ENCODE data around the gene MSRB3. TPM values are rescaled to one million over a fixed set of nuclear protein-coding genes. Genes with fewer than 3 reads are reported as not detected.

MSRB3 gene
- total and polyA plus RNA-seq, 2 of the 4 experiments (the other 2 are of a cell fraction): 31.7 to 35.7 TPM

DNA sequence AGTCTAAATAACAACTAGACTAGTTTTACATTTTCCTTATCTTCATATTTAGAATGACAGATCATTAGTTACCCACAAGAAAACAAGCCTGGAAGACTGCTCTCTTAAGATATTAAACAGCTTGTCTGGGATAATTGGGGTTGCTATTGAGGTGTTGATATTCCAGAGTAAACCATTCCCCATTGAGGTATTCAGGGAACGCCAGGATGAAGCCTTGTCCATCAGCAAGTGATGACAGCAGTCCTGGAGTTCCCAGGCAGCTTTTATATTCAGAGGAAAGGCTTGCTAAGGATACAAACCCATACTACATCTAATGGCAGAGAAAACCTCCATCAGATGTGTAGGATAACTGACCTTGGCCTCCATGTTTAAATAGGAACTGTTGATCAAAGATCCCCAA lies 168.4 kb downstream of the MSRB3 start:
- H3K4me2 ChIP-seq (ENCODE audit: low read depth, low read length): no peak overlapping the region
- no peak overlapping the region for H3K9ac ChIP-seq (ENCODE audit: low read depth, low read length)
- BruUV-seq (replicated peaks): no TSS peak
- no peak overlapping the region for H3K4ac ChIP-seq (ENCODE audit: low read depth, low read length)
- H2BK5ac ChIP-seq (ENCODE audit: low read depth, low read length, poor library complexity, severe bottlenecking): no peak overlapping the region
- H3K36me3 ChIP-seq (ENCODE audit: control insufficient read depth, insufficient read depth, low read length): no peaks in the 10 kb centered on the region
- in situ Hi-C loops (cut with MboI; ENCODE audit: low sequenced_read_pairs): no loop called here
- H4K5ac ChIP-seq (ENCODE audit: low read depth, low read length): no peak overlapping the region
- H3K4me3 ChIP-seq (ENCODE audit: insufficient read depth, low read depth, low read length): no peak overlapping the region
- H3K27me3 ChIP-seq (ENCODE audit: control insufficient read depth, insufficient read depth, low read length): no peaks in the 10 kb centered on the region
- H3K14ac ChIP-seq (replicated peaks; ENCODE audit: low read depth, low read length): no peak overlapping the region
- TF ChIP-seq CEBPB (IDR thresholded peaks at IDR 0.05; ENCODE audit: low read depth, low read length): no peak
- no peak for TF ChIP-seq POLR2A (IDR thresholded peaks at IDR 0.05; ENCODE audit: low read depth, low read length)
- no peak for TF ChIP-seq MXI1 (IDR thresholded peaks at IDR 0.05; ENCODE audit: borderline replicate concordance, low read depth, low read length)
- no peak for TF ChIP-seq MAZ (IDR thresholded peaks at IDR 0.05; ENCODE audit: borderline replicate concordance, low read depth, low read length)
- TF ChIP-seq, protein P1, sequence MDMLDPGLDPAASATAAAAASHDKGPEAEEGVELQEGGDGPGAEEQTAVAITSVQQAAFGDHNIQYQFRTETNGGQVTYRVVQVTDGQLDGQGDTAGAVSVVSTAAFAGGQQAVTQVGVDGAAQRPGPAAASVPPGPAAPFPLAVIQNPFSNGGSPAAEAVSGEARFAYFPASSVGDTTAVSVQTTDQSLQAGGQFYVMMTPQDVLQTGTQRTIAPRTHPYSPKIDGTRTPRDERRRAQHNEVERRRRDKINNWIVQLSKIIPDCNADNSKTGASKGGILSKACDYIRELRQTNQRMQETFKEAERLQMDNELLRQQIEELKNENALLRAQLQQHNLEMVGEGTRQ (IDR thresholded peaks at IDR 0.05; ENCODE audit: low read depth, low read length): no peak
- TF ChIP-seq, protein P2, sequence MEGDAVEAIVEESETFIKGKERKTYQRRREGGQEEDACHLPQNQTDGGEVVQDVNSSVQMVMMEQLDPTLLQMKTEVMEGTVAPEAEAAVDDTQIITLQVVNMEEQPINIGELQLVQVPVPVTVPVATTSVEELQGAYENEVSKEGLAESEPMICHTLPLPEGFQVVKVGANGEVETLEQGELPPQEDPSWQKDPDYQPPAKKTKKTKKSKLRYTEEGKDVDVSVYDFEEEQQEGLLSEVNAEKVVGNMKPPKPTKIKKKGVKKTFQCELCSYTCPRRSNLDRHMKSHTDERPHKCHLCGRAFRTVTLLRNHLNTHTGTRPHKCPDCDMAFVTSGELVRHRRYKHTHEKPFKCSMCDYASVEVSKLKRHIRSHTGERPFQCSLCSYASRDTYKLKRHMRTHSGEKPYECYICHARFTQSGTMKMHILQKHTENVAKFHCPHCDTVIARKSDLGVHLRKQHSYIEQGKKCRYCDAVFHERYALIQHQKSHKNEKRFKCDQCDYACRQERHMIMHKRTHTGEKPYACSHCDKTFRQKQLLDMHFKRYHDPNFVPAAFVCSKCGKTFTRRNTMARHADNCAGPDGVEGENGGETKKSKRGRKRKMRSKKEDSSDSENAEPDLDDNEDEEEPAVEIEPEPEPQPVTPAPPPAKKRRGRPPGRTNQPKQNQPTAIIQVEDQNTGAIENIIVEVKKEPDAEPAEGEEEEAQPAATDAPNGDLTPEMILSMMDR (conservative IDR thresholded peaks at IDR 0.05; ENCODE audit: low read depth, low read length): no peak
- no peak for TF ChIP-seq CHD1 (IDR thresholded peaks at IDR 0.05; ENCODE audit: low read depth, low read length)
- TF ChIP-seq MAFK (IDR thresholded peaks at IDR 0.05; ENCODE audit: low read depth, low read length): no peak
- H3K23ac ChIP-seq (ENCODE audit: low read depth, low read length): no peak overlapping the region
- CTCF ChIA-PET: no interaction called here
- H4K8ac ChIP-seq (ENCODE audit: low read depth in 2 of 2, low read length in 2 of 2): no peak overlapping the region
- no CpG with 5 or more reads among the region's 1 CpG for WGBS, 2 experiments (ENCODE audit: extremely low coverage in 2 of 2, insufficient read length in 1 of 2)
- POLR2A ChIA-PET (ENCODE audit: unreplicated experiment): no interaction called here
- intact Hi-C loops (cut with micrococcal nuclease): no loop called here
- no peak overlapping the region for H2AK5ac ChIP-seq (ENCODE audit: low read depth, low read length)
- no peak overlapping the region for H4K91ac ChIP-seq (ENCODE audit: insufficient read depth, low read depth, low read length)
- no peak overlapping the region for H2BK15ac ChIP-seq (ENCODE audit: low read depth, low read length)
- no peak overlapping the region for H2AK9ac ChIP-seq (replicated peaks; ENCODE audit: low read depth, low read length, poor library complexity)
- no peak overlapping the region for H2BK120ac ChIP-seq (ENCODE audit: low read depth, low read length)
- no peak overlapping the region for H3K18ac ChIP-seq (ENCODE audit: low read depth, low read length)
- H2AFZ ChIP-seq (replicated peaks; ENCODE audit: low read length, poor library complexity): no peak overlapping the region
- H3K9me3 ChIP-seq (ENCODE audit: control insufficient read depth, insufficient read depth, low read length): no peaks in the 10 kb centered on the region
- ATAC-seq (ENCODE audit: low read depth) (no peak), DNase-seq (no peak)
- H3K79me1 ChIP-seq (ENCODE audit: low read depth in 1 of 2, low read length in 2 of 2): peaks cover 5 to 6% of the 10 kb centered on the region in 2 experiments; a peak in 1 of 4 replicates
- H2BK20ac ChIP-seq (ENCODE audit: low read depth, low read length): no peak overlapping the region
- H3K27ac ChIP-seq (ENCODE audit: insufficient read depth, low read length): no peak overlapping the region
- no peaks in the 10 kb centered on the region for H3K9me1 ChIP-seq (ENCODE audit: insufficient read depth, low read length)
- dilution Hi-C loops (cut with HindIII; ENCODE audit: low sequenced_read_pairs, unreplicated experiment): no loop called here
- peaks cover 3% of the 10 kb centered on the region; the same call in 1 of the 2 replicates for H3K4me1 ChIP-seq (ENCODE audit: control insufficient read depth, insufficient read depth, low read length)
- H4K20me1 ChIP-seq (ENCODE audit: insufficient read depth, low read length): no peaks in the 10 kb centered on the region
- H3K56ac ChIP-seq (ENCODE audit: extremely low read depth, insufficient read depth, low read length): no peak overlapping the region

Data from IMR-90 (cell line).